HCT116 (cell line): Measurements from ENCODE around the gene OR52A5. TPM values are rescaled to one million over a fixed set of nuclear protein-coding genes. Genes with fewer than 3 reads are reported as not detected.

Source experiments
- ATAC-seq: fragments of 200-7000 bp; cut with Tn5 transposase; 2 replicates; pipeline ENCODE4 v1.9.1; 2020; ENCODE audit warnings: mild to moderate bottlenecking, moderate library complexity
- BruUV-seq: library from RNA; stranded (reverse); fragments of 400-500 nt; replicated peaks from 2 replicates; lab custom pipeline; 2021; lab: Mats Ljungman, UMichigan
- CTCF ChIA-PET: fragments of 300-600 bp; sonication (Branson Sonifier 250); formaldehyde crosslinking; loops from one replicate; lab custom pipeline; 2021; ENCODE audit warnings: antibody characterized with exemption; lab: Charles Lee
- POLR2A ChIA-PET: fragments of 300-600, 350-600 bp; sonication (Branson Sonifier 250); formaldehyde crosslinking; loops from one replicate; lab custom pipeline; 2021; ENCODE audit warnings: antibody characterized with exemption; lab: Charles Lee
- RAD21 ChIA-PET, 2 experiments: fragments of 300-600 bp; sonication (Branson Sonifier 250); formaldehyde crosslinking; loops; one replicate each; lab custom pipeline; 2023; ENCODE audit warnings: low total read pairs in 2 of 2; ENCODE audit not compliant: uncharacterized antibody in 2 of 2, unreplicated experiment in 2 of 2, low non-redundant PET in 1 of 2; lab: Charles Lee
- DNase-seq: peaks from one replicate; pipeline ENCODE4 v3.0.0-alpha.2; 2010; ENCODE audit warnings: low read depth, low spot score
- H2AFZ ChIP-seq: fragments of 200-600 bp; shearing (Covaris generic), sonication (generic); 2 replicates; pipeline ENCODE4 v1.6.1; 2017; ENCODE audit warnings: low read depth, mixed run types, mixed read lengths, antibody characterized with exemption, low read length; ENCODE audit not compliant: poor library complexity, severe bottlenecking
- H3K27ac ChIP-seq: 2 replicates; pipeline ENCODE4 v1.5.1; 2012; ENCODE audit warnings: low read depth, low read length
- H3K27me3 ChIP-seq: fragments of 200-600 bp; sonication (generic); 2 replicates; pipeline ENCODE4 v1.6.1; 2016; ENCODE audit warnings: mixed run types, low read length, mixed read lengths; ENCODE audit not compliant: insufficient read depth
- H3K36me3 ChIP-seq, 2 experiments: fragments of 200-500 bp in 1 of 2; fragments of 200-600 bp in 1 of 2; sonication (Bioruptor generic) in 1 of 2; sonication (generic) in 1 of 2; 2 replicates each; pipeline versions ENCODE4 v1.5.1 to v1.6.1; 2014 to 2016; ENCODE audit warnings: low read length in 2 of 2, inconsistent platforms in 1 of 2, mixed read lengths in 1 of 2, mixed run types in 1 of 2; ENCODE audit not compliant: insufficient read depth in 2 of 2, control insufficient read depth in 1 of 2
- H3K4me1 ChIP-seq, 2 experiments: fragments of 200-600 bp in 1 of 2; sonication (generic) in 1 of 2; 2 replicates each; pipeline versions ENCODE4 v1.5.1 to v1.6.1; 2012 to 2017; ENCODE audit warnings: low read length in 2 of 2, inconsistent platforms in 1 of 2, mild to moderate bottlenecking in 1 of 2, mixed read lengths in 1 of 2, mixed run types in 1 of 2, moderate library complexity in 1 of 2; ENCODE audit not compliant: insufficient read depth in 2 of 2, control insufficient read depth in 1 of 2
- H3K4me2 ChIP-seq: fragments of 200-600 bp; sonication (generic); 2 replicates; pipeline ENCODE4 v1.6.1; 2017; ENCODE audit warnings: mixed run types, low read length, mixed read lengths
- H3K4me3 ChIP-seq, 2 experiments: fragments of 200-600 bp in 1 of 2; sonication (generic) in 1 of 2; replicated peaks in 1 of 2; 2 replicates each; pipeline ENCODE4 v1.5.1; 2011 to 2016; ENCODE audit warnings: low read length in 2 of 2, control low read depth in 1 of 2, low read depth in 1 of 2, mild to moderate bottlenecking in 1 of 2, mixed read lengths in 1 of 2, mixed run types in 1 of 2
- H3K79me2 ChIP-seq: fragments of 200-600 bp; sonication (generic); 2 replicates; pipeline ENCODE4 v1.6.1; 2017; ENCODE audit warnings: mild to moderate bottlenecking, mixed run types, low read length, moderate library complexity, mixed read lengths; ENCODE audit not compliant: insufficient read depth
- H3K9ac ChIP-seq: fragments of 200-600 bp; sonication (generic); 2 replicates; pipeline ENCODE4 v1.6.1; 2016; ENCODE audit warnings: low read length, mixed read lengths
- H3K9me2 ChIP-seq: fragments of 200-600 bp; sonication (generic), shearing (Covaris generic); 2 replicates; pipeline ENCODE4 v1.6.1; 2017; ENCODE audit warnings: mixed run types, mild to moderate bottlenecking, moderate library complexity; ENCODE audit not compliant: insufficient read depth
- H3K9me3 ChIP-seq, 2 experiments: fragments of 200-500 bp in 1 of 2; fragments of 200-600 bp in 1 of 2; sonication (Bioruptor generic) in 1 of 2; sonication (generic) in 1 of 2; 2 replicates each; pipeline ENCODE4 v1.6.1; 2014 to 2017; ENCODE audit warnings: low read length in 2 of 2, mixed read lengths in 2 of 2, inconsistent platforms in 1 of 2, low read depth in 1 of 2, mild to moderate bottlenecking in 1 of 2, mixed run types in 1 of 2, moderate library complexity in 1 of 2; ENCODE audit not compliant: control insufficient read depth in 1 of 2, insufficient read depth in 1 of 2
- H4K20me1 ChIP-seq: fragments of 200-600 bp; sonication (generic), shearing (Covaris generic); 2 replicates; pipeline ENCODE4 v1.6.1; 2017; ENCODE audit warnings: mixed run types, mild to moderate bottlenecking, moderate library complexity; ENCODE audit not compliant: insufficient read depth
- CBX3 ChIP-seq: IDR thresholded peaks from 2 replicates; pipeline ENCODE4 v1.6.1; 2012; ENCODE audit warnings: low read depth
- CEBPB ChIP-seq: IDR thresholded peaks from 2 replicates; pipeline ENCODE4 v1.6.1; 2012; ENCODE audit warnings: low read depth
- EGR1 ChIP-seq: IDR thresholded peaks from 2 replicates; pipeline ENCODE4 v1.6.1; 2012; ENCODE audit warnings: low read depth
- EZH2 ChIP-seq: fragments of 200-600 bp; sonication (generic); IDR thresholded peaks from 2 replicates; pipeline ENCODE4 v1.6.1; 2017; ENCODE audit warnings: antibody characterized with exemption, mixed run types
- EZH2phosphoT487 ChIP-seq: fragments of 200-600 bp; IDR thresholded peaks from 2 replicates; pipeline ENCODE4 v1.6.1; 2018; ENCODE audit warnings: antibody characterized with exemption, borderline replicate concordance
- FOSL1 ChIP-seq: IDR thresholded peaks from 2 replicates; pipeline ENCODE4 v1.6.1; 2012; ENCODE audit warnings: low read depth
- JUND ChIP-seq: IDR thresholded peaks from 2 replicates; pipeline ENCODE4 v1.6.1; 2012
- POLR2AphosphoS5 ChIP-seq: IDR thresholded peaks from 2 replicates; pipeline ENCODE4 v1.6.1; 2011; ENCODE audit warnings: mild to moderate bottlenecking, low read depth, low read length, moderate library complexity
- RAD21 ChIP-seq: IDR thresholded peaks from 2 replicates; pipeline ENCODE4 v1.6.1; 2012; ENCODE audit warnings: low read depth, mild to moderate bottlenecking
- SIN3A ChIP-seq: IDR thresholded peaks from 2 replicates; pipeline ENCODE4 v1.6.1; 2012; ENCODE audit warnings: low read depth
- SP1 ChIP-seq: IDR thresholded peaks from 2 replicates; pipeline ENCODE4 v1.6.1; 2012; ENCODE audit warnings: low read depth
- TCF7L2 ChIP-seq: IDR thresholded peaks from 2 replicates; pipeline ENCODE4 v1.7.0; 2011; ENCODE audit warnings: borderline replicate concordance, inconsistent platforms; ENCODE audit not compliant: insufficient read depth, insufficient read length; ENCODE audit errors: extremely low read depth
- YY1 ChIP-seq: IDR thresholded peaks from 2 replicates; pipeline ENCODE4 v1.6.1; 2011; ENCODE audit warnings: low read length, low read depth, moderate library complexity, mild to moderate bottlenecking; ENCODE audit not compliant: insufficient replicate concordance; ENCODE audit errors: extremely low read depth
- ZFX ChIP-seq: fragments of 450-650 bp; IDR thresholded peaks from 2 replicates; pipeline ENCODE4 v1.6.1; 2017
- ZNF274 ChIP-seq: fragments of 200-500 bp; sonication (Bioruptor generic); IDR thresholded peaks from 2 replicates; pipeline ENCODE4 v1.6.1; 2014; ENCODE audit warnings: mild to moderate bottlenecking, low read depth, low read length, inconsistent platforms
- intact Hi-C: fragments of 100-400 bp; cut with micrococcal nuclease; formaldehyde crosslinking; loops from 2 replicates; pipeline ENCODE4 v1.10.0; 2022
- total RNA-seq: library from RNA; stranded (reverse); gene quantifications from one replicate; pipeline ENCODE4 v1.2.1, GENCODE V29; 2021; ENCODE audit not compliant: unreplicated experiment
- TF ChIP-seq, protein P1 (sequence below): IDR thresholded peaks from 2 replicates; pipeline ENCODE4 v1.6.1; 2011; ENCODE audit warnings: mild to moderate bottlenecking, low read length, moderate library complexity; ENCODE audit not compliant: insufficient replicate concordance; ENCODE audit errors: extremely low read depth
- TF ChIP-seq, protein P2 (sequence below): IDR thresholded peaks from 2 replicates; pipeline ENCODE4 v1.6.1; 2012
- TF ChIP-seq, protein P3 (sequence below): IDR thresholded peaks from 2 replicates; pipeline ENCODE4 v1.6.1; 2012

OR52A5 gene
- total RNA-seq, 1 experiment from 2014 or later, result not detected

DNA sequence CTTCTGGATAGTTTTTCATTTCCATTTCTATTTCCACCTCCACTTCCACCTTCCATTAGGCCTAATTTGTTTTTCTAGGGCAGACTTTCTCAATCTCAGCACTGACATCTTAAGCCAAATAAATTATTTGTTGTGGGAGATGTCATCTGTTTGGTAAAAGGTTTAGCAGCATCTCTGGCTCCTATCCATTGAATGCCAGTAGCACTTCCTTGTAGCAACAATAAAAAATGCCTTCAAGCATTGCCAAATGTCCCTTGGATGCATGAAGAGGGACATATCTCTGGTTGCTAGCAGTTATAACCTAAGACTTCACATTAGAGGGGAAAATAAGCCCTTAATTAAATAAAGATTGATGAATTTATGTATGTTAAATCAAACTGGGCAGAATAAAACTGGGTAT lies 1.9 kb downstream of the OR52A5 start:
- H3K9me3 ChIP-seq, result no peaks in the 10 kb centered on the region
- ChIA-PET CTCF (no interaction called here), RAD21 (no interaction called here), POLR2A (no interaction called here)
- H4K20me1 ChIP-seq, result no peaks in the 10 kb centered on the region
- intact Hi-C loops, result no loop called here
- H2AFZ ChIP-seq, result no peak overlapping the region
- DNase-seq, result no peak
- H3K27me3 ChIP-seq, result peaks cover 52% of the 10 kb centered on the region
- no peaks in the 10 kb centered on the region for H3K9me2 ChIP-seq
- H3K4me2 ChIP-seq, result no peak overlapping the region
- H3K4me1 ChIP-seq, result no peaks in the 10 kb centered on the region
- no peak overlapping the region for H3K27ac ChIP-seq
- no peak for ATAC-seq
- H3K79me2 ChIP-seq, result no peaks in the 10 kb centered on the region
- H3K4me3 ChIP-seq, result no peak overlapping the region
- no peak overlapping the region for H3K9ac ChIP-seq
- no peaks in the 10 kb centered on the region for H3K36me3 ChIP-seq
- TF ChIP-seq EZH2, result no peak
- TF ChIP-seq ZNF274, result no peak
- no peak for TF ChIP-seq RAD21
- no peak for TF ChIP-seq YY1
- TF ChIP-seq CEBPB, result no peak
- no peak for TF ChIP-seq EGR1
- no peak for TF ChIP-seq SP1
- BruUV-seq, result no TSS peak

GRCh38 chr11:5131584-5132335 lies 6.4 kb downstream of the OR52A5 start:
- ATAC-seq (no peak), DNase-seq (no peak)
- H3K79me2 ChIP-seq, result no peaks in the 10 kb centered on the region
- no peak overlapping the region for H3K4me2 ChIP-seq
- no peaks in the 10 kb centered on the region for H4K20me1 ChIP-seq
- intact Hi-C loops, result no loop called here
- POLR2A ChIA-PET, result no interaction called here
- H3K4me1 ChIP-seq, result no peaks in the 10 kb centered on the region
- H3K4me3 ChIP-seq, result no peak overlapping the region
- no peak overlapping the region for H3K9ac ChIP-seq
- no peaks in the 10 kb centered on the region for H3K9me3 ChIP-seq
- peaks cover 40% of the 10 kb centered on the region for H3K27me3 ChIP-seq
- H3K9me2 ChIP-seq, result no peaks in the 10 kb centered on the region
- no TSS peak for BruUV-seq
- RAD21 ChIA-PET, result no interaction called here
- CTCF ChIA-PET, result no interaction called here
- H3K36me3 ChIP-seq, result no peaks in the 10 kb centered on the region
- no peak overlapping the region for H2AFZ ChIP-seq
- no peak overlapping the region for H3K27ac ChIP-seq
- TF ChIP-seq, protein P1, sequence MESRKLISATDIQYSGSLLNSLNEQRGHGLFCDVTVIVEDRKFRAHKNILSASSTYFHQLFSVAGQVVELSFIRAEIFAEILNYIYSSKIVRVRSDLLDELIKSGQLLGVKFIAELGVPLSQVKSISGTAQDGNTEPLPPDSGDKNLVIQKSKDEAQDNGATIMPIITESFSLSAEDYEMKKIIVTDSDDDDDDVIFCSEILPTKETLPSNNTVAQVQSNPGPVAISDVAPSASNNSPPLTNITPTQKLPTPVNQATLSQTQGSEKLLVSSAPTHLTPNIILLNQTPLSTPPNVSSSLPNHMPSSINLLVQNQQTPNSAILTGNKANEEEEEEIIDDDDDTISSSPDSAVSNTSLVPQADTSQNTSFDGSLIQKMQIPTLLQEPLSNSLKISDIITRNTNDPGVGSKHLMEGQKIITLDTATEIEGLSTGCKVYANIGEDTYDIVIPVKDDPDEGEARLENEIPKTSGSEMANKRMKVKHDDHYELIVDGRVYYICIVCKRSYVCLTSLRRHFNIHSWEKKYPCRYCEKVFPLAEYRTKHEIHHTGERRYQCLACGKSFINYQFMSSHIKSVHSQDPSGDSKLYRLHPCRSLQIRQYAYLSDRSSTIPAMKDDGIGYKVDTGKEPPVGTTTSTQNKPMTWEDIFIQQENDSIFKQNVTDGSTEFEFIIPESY, result no peak
- TF ChIP-seq EZH2 (no peak), TCF7L2 (no peak), EZH2phosphoT487 (no peak), POLR2AphosphoS5 (no peak), YY1 (no peak), SIN3A (no peak), JUND (no peak), FOSL1 (no peak), CBX3 (no peak), SP1 (no peak), ZFX (no peak)
- TF ChIP-seq, protein P2, sequence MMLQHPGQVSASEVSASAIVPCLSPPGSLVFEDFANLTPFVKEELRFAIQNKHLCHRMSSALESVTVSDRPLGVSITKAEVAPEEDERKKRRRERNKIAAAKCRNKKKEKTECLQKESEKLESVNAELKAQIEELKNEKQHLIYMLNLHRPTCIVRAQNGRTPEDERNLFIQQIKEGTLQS, result no peak
- TF ChIP-seq, protein P3, sequence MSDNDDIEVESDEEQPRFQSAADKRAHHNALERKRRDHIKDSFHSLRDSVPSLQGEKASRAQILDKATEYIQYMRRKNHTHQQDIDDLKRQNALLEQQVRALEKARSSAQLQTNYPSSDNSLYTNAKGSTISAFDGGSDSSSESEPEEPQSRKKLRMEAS, result no peak
